ENCODE measurements around the gene KRT1.

GRCh38 chr12:52703424-52703823 lies 23.2 kb upstream of the KRT1 start, which contains the start of gene KRT77:
- TF ChIP-seq, protein P1, sequence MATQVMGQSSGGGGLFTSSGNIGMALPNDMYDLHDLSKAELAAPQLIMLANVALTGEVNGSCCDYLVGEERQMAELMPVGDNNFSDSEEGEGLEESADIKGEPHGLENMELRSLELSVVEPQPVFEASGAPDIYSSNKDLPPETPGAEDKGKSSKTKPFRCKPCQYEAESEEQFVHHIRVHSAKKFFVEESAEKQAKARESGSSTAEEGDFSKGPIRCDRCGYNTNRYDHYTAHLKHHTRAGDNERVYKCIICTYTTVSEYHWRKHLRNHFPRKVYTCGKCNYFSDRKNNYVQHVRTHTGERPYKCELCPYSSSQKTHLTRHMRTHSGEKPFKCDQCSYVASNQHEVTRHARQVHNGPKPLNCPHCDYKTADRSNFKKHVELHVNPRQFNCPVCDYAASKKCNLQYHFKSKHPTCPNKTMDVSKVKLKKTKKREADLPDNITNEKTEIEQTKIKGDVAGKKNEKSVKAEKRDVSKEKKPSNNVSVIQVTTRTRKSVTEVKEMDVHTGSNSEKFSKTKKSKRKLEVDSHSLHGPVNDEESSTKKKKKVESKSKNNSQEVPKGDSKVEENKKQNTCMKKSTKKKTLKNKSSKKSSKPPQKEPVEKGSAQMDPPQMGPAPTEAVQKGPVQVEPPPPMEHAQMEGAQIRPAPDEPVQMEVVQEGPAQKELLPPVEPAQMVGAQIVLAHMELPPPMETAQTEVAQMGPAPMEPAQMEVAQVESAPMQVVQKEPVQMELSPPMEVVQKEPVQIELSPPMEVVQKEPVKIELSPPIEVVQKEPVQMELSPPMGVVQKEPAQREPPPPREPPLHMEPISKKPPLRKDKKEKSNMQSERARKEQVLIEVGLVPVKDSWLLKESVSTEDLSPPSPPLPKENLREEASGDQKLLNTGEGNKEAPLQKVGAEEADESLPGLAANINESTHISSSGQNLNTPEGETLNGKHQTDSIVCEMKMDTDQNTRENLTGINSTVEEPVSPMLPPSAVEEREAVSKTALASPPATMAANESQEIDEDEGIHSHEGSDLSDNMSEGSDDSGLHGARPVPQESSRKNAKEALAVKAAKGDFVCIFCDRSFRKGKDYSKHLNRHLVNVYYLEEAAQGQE (IDR thresholded peaks at IDR 0.05; ENCODE audit: low read depth, low read length), result no peak
- TF ChIP-seq EGR1 (IDR thresholded peaks at IDR 0.05; ENCODE audit: borderline replicate concordance in 1 of 2, low read depth in 2 of 2, low read length in 2 of 2) (no peak), CHD4 (IDR thresholded peaks at IDR 0.05) (no peak), NFXL1 (IDR thresholded peaks at IDR 0.05; ENCODE audit: borderline replicate concordance) (no peak), RAD21 (IDR thresholded peaks at IDR 0.05; ENCODE audit: insufficient read depth, low read depth, low read length) (no peak)
- TF ChIP-seq, protein P2, sequence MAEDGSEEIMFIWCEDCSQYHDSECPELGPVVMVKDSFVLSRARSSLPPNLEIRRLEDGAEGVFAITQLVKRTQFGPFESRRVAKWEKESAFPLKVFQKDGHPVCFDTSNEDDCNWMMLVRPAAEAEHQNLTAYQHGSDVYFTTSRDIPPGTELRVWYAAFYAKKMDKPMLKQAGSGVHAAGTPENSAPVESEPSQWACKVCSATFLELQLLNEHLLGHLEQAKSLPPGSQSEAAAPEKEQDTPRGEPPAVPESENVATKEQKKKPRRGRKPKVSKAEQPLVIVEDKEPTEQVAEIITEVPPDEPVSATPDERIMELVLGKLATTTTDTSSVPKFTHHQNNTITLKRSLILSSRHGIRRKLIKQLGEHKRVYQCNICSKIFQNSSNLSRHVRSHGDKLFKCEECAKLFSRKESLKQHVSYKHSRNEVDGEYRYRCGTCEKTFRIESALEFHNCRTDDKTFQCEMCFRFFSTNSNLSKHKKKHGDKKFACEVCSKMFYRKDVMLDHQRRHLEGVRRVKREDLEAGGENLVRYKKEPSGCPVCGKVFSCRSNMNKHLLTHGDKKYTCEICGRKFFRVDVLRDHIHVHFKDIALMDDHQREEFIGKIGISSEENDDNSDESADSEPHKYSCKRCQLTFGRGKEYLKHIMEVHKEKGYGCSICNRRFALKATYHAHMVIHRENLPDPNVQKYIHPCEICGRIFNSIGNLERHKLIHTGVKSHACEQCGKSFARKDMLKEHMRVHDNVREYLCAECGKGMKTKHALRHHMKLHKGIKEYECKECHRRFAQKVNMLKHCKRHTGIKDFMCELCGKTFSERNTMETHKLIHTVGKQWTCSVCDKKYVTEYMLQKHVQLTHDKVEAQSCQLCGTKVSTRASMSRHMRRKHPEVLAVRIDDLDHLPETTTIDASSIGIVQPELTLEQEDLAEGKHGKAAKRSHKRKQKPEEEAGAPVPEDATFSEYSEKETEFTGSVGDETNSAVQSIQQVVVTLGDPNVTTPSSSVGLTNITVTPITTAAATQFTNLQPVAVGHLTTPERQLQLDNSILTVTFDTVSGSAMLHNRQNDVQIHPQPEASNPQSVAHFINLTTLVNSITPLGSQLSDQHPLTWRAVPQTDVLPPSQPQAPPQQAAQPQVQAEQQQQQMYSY (CRISPR knock-in tag; IDR thresholded peaks at IDR 0.05), result no peak
- TF ChIP-seq, protein P3, sequence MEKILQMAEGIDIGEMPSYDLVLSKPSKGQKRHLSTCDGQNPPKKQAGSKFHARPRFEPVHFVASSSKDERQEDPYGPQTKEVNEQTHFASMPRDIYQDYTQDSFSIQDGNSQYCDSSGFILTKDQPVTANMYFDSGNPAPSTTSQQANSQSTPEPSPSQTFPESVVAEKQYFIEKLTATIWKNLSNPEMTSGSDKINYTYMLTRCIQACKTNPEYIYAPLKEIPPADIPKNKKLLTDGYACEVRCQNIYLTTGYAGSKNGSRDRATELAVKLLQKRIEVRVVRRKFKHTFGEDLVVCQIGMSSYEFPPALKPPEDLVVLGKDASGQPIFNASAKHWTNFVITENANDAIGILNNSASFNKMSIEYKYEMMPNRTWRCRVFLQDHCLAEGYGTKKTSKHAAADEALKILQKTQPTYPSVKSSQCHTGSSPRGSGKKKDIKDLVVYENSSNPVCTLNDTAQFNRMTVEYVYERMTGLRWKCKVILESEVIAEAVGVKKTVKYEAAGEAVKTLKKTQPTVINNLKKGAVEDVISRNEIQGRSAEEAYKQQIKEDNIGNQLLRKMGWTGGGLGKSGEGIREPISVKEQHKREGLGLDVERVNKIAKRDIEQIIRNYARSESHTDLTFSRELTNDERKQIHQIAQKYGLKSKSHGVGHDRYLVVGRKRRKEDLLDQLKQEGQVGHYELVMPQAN (conservative IDR thresholded peaks at IDR 0.05), result no peak

Data from GM12878 (cell line).